Ovary (tissue), 9 donors: ENCODE data around the gene GTF3C2. TPM values are rescaled to one million over a fixed set of nuclear protein-coding genes. Genes with fewer than 3 reads are reported as not detected.

Source experiments
- DNase-seq, 5 donors: peaks; one replicate each; pipeline ENCODE4 v3.0.0-alpha.2; 2019 to 2020
- H3K27ac ChIP-seq, 2 donors: fragments of 200-600 bp; one replicate each; pipeline versions ENCODE4 v1.5.1 to v1.8.0; 2019 to 2022
- H3K27me3 ChIP-seq: fragments of 200-600 bp; one replicate; pipeline ENCODE4 v1.8.0; 2022
- H3K36me3 ChIP-seq: fragments of 200-600 bp; sonication (generic); one replicate; pipeline ENCODE4 v1.5.1; 2019
- H3K4me1 ChIP-seq: one replicate; pipeline ENCODE4 v1.8.1; 2013; ENCODE audit warnings: mild to moderate bottlenecking, moderate library complexity; ENCODE audit not compliant: insufficient read depth
- H3K4me3 ChIP-seq: fragments of 200-600 bp; sonication (generic); one replicate; pipeline ENCODE4 v1.5.1; 2017
- H3K9me3 ChIP-seq, 2 donors: fragments of 200-600 bp in 1 of 2; sonication (generic) in 1 of 2; one replicate each; pipeline versions ENCODE4 v1.5.1 to v1.8.1; 2013 to 2019; ENCODE audit warnings: mild to moderate bottlenecking in 1 of 2, moderate library complexity in 1 of 2
- EP300 ChIP-seq: sonication (generic); formaldehyde crosslinking; IDR thresholded peaks from one replicate; pipeline ENCODE4 v1.6.1; 2017; ENCODE audit warnings: antibody characterized with exemption
- POLR2A ChIP-seq: fragments of 450-650 bp; IDR thresholded peaks from one replicate; pipeline ENCODE4 v1.6.1; 2017; ENCODE audit warnings: antibody characterized with exemption, mild to moderate bottlenecking, moderate library complexity
- WGBS, 3 donors: extraction: QIAGEN DNeasy Blood & Tissue Kit in 1 of 3; methylation state at CpG; one replicate each; pipeline versions ENCODE4 v1.1.5 to v1.1.7; 2013 to 2017; 5-methylcytosine and 5-hydroxymethylcytosine counted together
- intact Hi-C, 4 donors: fragments of 100-400 bp; cut with DNase I; formaldehyde crosslinking; loops; one replicate each; pipeline versions ENCODE4 v1.11.0 to v1.15.1; 2022 to 2023
- polyA plus RNA-seq, 2 donors: library from polyadenylated mRNA; stranded (reverse); fragments of 200-250 nt in 1 of 2; fragments of 350-450 nt in 1 of 2; fragmentation: Illumina TruSeq in 1 of 2; extraction: RNeasy Lipid Tissue Mini Kit (QIAGEN cat#74804) in 1 of 2; gene quantifications; one replicate each; pipeline ENCODE4 v1.2.3, GENCODE V29; 2013 to 2014
- total RNA-seq, 7 donors: library from RNA; depleted of rRNA in 2 of 7; stranded (reverse); fragments of >200 nt in 2 of 7; fragmentation: NEBNext Ultra II Directional in 3 of 7; extraction: Animal tissue kit (Norgen Biotek cat#: 25700) in 3 of 7; gene quantifications; one replicate each; pipeline versions ENCODE4 v1.1.0 to v1.2.4, GENCODE V29; 2016 to 2023
- TF ChIP-seq, protein P1 (sequence below), 3 donors: fragments of 450-650 bp in 2 of 3; fragments of 200-600 bp in 1 of 3; IDR thresholded peaks; one replicate each; pipeline versions ENCODE4 v1.5.1 to v1.8.0; 2016 to 2022; ENCODE audit warnings: antibody characterized with exemption in 3 of 3, mild to moderate bottlenecking in 1 of 3
- donor health status: DM: no; HTN: no; CAD: no; lungs with moderate emphysema.
- donor health status: DM: no; HTN: no; CAD: no.
- donor health status: Bipolar disorder and iron deficiency.
- donor health status: DM: yes; HTN: yes; CAD: no.
- donor health status: DM: no; HTN: no; CAD: no.
- donor health status: DM: yes; HTN: yes; CAD: no.

The GTF3C2 gene
- total and polyA plus RNA-seq, 9 donors = 26.8 to 57.7 (median 45.8) TPM

DNA sequence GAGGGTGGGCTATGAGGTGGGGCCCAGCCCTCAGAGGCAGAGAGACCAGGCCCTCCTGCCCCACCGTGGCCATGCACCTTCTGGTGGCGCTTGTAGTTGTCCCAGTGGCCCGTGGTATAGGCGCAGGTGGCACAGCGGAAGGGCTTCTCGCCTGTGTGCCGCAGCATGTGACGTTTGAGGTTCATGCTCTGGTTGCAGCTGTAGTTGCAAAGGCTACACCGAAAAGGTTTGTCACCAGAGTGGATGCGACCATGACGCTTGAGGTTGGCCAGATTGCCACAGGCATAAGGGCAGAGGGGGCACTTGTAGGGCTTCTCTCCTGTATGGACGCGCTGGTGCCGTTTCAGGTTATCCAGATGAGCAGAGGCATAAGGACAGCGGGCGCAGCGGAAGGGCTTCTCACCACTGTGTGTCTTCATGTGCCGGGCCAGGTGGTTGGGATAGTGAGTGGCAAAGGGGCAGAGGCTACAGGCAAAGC lies 21.1 kb upstream of the GTF3C2 start:
- H3K27me3 ChIP-seq = no peaks in the 10 kb centered on the region
- H3K36me3 ChIP-seq = no peaks in the 10 kb centered on the region
- intact Hi-C loops = loop anchor here in 1 of 4 donors (10.0 kb wide), 1 partner anchor 47 kb away; the partner anchor contains the start of gene NRBP1
- H3K4me1 ChIP-seq = peaks cover 4% of the 10 kb centered on the region
- TF ChIP-seq POLR2A = no peak
- TF ChIP-seq EP300 = no peak
- TF ChIP-seq, protein P1, sequence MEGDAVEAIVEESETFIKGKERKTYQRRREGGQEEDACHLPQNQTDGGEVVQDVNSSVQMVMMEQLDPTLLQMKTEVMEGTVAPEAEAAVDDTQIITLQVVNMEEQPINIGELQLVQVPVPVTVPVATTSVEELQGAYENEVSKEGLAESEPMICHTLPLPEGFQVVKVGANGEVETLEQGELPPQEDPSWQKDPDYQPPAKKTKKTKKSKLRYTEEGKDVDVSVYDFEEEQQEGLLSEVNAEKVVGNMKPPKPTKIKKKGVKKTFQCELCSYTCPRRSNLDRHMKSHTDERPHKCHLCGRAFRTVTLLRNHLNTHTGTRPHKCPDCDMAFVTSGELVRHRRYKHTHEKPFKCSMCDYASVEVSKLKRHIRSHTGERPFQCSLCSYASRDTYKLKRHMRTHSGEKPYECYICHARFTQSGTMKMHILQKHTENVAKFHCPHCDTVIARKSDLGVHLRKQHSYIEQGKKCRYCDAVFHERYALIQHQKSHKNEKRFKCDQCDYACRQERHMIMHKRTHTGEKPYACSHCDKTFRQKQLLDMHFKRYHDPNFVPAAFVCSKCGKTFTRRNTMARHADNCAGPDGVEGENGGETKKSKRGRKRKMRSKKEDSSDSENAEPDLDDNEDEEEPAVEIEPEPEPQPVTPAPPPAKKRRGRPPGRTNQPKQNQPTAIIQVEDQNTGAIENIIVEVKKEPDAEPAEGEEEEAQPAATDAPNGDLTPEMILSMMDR (IDR thresholded peaks at IDR 0.05) = no peak
- no peak overlapping the region for H3K27ac ChIP-seq
- 78 to 81% (median 79%) methylated on average over 18 of the region's 18 CpGs for WGBS, 3 donors
- H3K9me3 ChIP-seq = no peaks in the 10 kb centered on the region
- no peak overlapping the region for H3K4me3 ChIP-seq
- DNase-seq = peak in 1 of 5 donors; percentile 51

DNA sequence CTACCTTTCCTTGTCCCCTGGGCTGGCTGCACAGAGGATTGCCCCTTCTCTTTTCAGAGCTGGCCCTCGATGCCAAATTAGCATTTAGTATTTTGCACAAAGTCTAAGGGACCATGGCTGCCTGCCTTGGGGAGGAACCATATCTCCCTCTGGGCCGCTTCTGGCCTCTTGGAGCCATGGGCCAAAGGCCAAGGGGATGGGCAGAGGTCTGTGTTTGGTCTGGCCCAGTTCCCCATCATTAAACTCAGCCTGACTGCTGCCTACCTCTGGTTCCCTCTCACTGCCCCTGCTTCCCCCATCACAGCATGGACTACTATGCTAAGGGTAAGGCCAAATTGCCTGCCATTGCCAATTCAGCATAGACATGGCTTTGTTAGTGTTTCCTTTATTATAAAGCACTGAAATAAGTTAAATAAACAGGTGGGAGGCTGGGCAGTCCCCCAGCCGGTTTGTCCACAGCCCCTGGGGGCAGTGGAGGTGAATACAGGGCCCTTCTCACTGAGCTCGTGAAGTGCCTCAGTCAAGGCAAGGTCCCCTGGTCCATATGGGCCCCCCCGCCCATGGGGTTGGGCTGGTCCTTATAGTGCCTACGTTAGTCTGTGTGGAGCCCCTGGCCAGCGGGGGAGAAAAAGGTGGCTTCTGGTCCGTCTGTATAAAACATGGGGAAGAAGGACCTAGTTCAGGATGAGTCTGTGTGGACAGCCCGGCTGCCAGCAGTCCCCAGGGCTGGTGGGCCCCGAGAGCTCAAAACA lies 20.5 kb upstream of the GTF3C2 start:
- Histone ChIP-seq H3K36me3 (no peaks in the 10 kb centered on the region), H3K4me1 (peaks cover 4% of the 10 kb centered on the region), H3K4me3 (no peak overlapping the region), H3K27ac (no peak overlapping the region), H3K27me3 (no peaks in the 10 kb centered on the region), H3K9me3 (no peaks in the 10 kb centered on the region)
- DNase-seq = no peak
- TF ChIP-seq EP300 (no peak), POLR2A (no peak)
- TF ChIP-seq, protein P1 (IDR thresholded peaks at IDR 0.05) = no peak
- intact Hi-C loops = loop anchor here in 1 of 4 donors (10.0 kb wide), 1 partner anchor 48 kb away; the partner anchor contains the start of gene NRBP1
- 60 to 66% (median 64%) methylated on average over 10 of the region's 10 CpGs for WGBS, 3 donors

DNA sequence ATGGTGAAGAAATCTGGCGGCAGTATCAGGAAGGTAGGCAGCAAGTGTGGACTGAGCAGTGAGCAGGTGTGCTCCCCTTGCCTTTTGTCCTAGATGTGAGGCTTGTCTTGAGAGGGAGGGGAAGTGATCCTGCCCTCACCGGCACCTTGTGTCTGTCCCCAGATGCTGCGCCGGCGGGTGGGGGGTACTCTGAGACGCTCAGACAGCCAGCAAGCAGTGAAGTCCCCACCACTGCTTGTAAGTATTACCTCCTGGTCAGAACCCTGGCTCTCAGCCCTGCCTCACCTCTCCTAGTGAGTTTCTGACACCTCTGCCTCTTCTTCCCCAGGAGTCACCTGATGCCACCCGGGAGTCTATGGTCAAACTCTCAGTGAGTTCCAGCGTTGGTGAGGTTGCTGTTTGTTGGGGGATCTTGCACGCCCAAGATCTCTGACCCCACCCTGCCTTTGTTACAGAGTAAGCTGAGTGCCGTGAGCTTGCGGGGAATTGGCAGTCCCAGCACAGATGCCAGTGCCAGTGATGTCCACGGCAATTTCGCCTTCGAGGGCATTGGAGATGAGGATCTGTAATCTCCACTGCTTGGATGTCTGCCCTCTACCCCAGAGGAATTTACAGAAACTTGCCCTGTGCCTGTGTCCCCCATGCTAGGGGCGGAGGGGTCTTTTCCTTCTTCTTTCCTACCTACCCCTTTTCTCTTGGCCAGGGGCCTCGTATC lies 19.7 kb upstream of the GTF3C2 start:
- TF ChIP-seq POLR2A (no peak), EP300 (no peak)
- TF ChIP-seq, protein P1 (IDR thresholded peaks at IDR 0.05) = no peak
- no peak for DNase-seq
- Histone ChIP-seq H3K27me3 (no peaks in the 10 kb centered on the region), H3K36me3 (no peaks in the 10 kb centered on the region), H3K4me3 (no peak overlapping the region), H3K4me1 (peaks cover 6% of the 10 kb centered on the region), H3K9me3 (no peaks in the 10 kb centered on the region), H3K27ac (no peak overlapping the region)
- intact Hi-C loops = loop anchor here in 1 of 4 donors (10.0 kb wide), 1 partner anchor 48 kb away; the partner anchor contains the start of gene NRBP1
- 76 to 80% (median 77%) methylated on average over 16 of the region's 16 CpGs for WGBS, 3 donors

DNA sequence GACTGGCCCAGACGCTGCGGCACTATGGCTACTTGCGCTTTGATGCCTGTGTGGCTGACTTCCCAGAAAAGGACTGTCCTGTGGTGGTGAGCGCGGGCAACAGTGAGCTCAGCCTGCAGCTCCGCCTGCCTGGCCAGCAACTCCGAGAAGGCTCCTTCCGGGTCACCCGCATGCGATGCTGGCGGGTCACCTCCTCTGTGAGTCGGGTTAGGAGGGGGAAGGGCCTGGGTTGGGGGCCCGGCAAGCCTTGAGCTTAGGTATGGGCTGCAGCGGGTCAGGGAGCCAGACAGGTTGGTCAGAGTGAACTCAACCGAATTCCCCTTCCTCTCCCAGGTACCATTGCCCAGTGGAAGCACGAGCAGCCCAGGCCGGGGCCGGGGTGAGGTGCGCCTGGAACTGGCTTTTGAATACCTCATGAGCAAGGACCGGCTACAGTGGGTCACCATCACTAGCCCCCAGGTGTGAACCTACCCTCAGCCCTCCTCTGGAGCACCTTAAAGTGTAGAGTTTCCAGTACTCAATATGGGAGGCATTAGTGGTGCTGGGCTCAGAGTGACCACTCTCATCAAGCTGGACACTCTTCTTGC lies 19.0 kb upstream of the GTF3C2 start:
- no peak overlapping the region for H3K4me3 ChIP-seq
- WGBS, 3 donors = 82 to 88% (median 82%) methylated on average over 19 to 20 of the region's 20 CpGs
- peaks cover 6% of the 10 kb centered on the region for H3K4me1 ChIP-seq
- no peaks in the 10 kb centered on the region for H3K9me3 ChIP-seq
- no peaks in the 10 kb centered on the region for H3K27me3 ChIP-seq
- no peaks in the 10 kb centered on the region for H3K36me3 ChIP-seq
- intact Hi-C loops = loop anchor here in 1 of 4 donors (10.0 kb wide), 1 partner anchor 49 kb away; the partner anchor contains the start of gene NRBP1
- DNase-seq = no peak
- H3K27ac ChIP-seq = no peak overlapping the region
- TF ChIP-seq EP300 (no peak), POLR2A (no peak)
- TF ChIP-seq, protein P1 (IDR thresholded peaks at IDR 0.05) = no peak
